GM03348 (cell line): Measurements from ENCODE around the gene CCBE1.
"Not testable (repeated sequence)": the region's sequence is repeated elsewhere in the genome, so short reads cannot be mapped to it uniquely, and the experiment has no call there.

Experiments used
- DNase-seq: peaks from one replicate; pipeline ENCODE4 v3.0.0; 2012; ENCODE audit warnings: low spot score

CCBE1 gene

DNA sequence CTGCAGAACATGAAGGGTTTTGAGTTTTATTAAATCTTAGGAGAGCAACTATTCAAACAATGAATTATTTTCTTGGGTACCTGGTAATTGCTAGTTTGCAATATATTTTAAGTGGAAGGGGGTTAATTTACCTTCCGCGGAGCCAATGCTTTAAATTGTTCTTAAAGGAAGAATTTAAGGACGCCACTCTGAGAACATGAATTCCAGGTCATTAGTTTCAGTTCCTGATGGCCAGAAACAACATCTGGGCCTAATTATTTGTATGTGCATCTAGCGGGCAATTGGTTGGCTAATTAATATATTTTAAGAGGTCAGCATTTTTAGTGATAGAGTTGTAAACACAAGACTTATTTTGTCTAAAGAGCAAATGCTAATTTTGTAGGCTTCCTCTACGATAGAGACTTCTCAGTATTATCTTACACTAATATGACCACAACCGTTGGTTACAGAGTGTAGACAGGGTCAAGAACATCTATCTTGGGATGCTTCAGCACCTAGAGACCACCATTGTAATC is 40.8 kb downstream of the CCBE1 start:
- no peak for DNase-seq

DNA sequence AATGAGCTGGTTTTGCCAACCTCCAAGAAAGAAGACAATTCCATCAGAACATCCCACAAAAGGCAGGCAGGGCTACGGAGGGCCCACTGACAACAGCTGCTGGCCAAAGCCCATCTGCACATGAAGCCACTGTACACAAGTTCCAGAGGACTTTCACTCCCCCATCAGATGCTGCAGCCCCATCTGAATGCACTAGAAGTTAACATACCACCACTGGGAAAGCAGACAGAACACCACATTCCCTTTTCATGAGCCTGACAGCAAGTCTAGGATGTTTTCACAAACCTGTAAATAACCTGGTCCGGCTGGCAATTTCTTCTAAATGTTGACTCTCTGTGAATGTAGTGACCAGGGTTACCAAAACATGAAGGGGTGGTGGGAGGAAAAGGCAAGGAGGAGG is 41.5 kb downstream of the CCBE1 start:
- DNase-seq, result no peak

DNA sequence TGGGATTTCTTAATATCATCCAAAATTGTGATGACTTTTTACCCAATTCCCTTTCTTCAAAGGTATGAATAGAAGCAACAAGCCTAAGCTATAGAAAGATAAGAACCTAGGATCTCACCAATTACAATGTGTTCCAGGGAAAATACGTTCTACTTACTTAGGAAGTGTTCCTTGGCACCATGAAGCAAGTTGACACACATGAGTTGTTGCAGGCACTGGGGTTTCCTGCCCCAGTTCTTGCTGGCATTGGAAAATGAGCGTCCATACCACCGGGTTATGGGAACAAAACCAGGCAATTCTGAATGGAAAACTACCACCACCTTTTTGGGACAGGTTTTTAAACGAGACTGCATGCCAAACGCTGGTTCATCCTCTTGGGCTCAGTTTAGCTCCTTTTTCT is 46.2 kb downstream of the CCBE1 start:
- no peak for DNase-seq

DNA sequence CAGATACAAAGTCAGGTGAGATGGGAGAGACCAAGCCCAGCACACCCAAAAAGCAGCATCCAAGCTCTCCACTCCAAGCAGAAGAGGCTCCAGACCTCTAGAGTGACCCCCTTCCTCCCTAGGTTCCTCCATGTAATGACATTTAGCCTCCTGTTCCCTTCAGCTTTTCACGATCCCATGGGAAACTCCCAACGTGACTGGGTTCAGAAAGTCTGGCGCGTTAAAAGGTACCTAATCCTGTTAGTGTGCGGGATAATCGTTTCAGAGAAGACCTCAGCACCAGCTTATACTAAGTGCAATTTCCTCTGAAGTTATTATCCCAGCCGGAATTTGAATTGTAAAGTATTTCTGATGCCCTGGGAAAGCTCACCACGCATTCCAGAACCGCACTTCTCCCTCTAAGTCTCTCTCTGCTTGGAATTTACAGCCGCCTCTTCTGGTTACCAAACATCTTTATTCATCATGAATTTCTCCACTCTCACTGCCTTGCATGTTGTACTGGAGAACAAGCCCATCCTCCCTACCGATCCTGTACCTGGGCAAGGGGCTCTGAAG is 46.9 kb downstream of the CCBE1 start:
- DNase-seq, result no peak

DNA sequence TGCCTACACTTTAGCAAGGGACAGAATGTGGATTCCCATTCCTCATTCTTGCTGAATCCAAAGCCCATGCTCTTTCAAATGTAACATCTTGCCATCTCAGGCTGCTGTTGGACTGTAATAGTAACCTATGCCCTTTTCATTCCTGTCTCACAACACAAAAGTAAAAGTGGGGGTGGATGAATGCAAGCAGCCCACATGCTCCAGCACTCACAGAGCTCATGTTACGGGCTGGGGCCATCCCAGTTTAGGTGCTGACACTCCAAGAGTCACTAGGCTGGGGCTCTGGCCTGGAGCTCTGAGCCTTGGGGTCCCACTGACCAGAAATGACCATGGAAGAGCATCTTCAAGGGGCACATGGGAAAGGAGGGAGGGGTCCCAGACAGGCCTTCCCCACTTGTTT is 47.6 kb downstream of the CCBE1 start:
- no peak for DNase-seq

DNA sequence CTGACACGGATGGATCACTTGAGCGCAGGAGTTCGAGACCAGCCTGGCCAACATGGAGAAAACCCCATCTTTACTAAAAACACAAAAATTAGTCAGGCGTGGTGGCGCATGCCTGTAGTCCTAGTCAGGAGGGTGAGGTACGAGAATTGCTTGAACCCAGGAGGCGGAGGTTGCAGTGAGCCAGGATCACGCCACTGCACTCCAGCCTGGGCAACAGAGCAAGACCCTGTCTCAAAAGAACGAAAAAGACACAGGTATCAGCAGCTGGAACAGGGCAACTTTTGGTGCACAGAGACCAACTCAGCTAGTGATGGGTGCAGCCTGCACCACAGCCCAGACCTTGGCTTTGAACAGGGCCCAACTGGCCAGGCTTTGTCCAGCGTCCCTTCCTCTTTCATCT is 48.8 kb downstream of the CCBE1 start:
- not testable (repeated sequence) for DNase-seq

DNA sequence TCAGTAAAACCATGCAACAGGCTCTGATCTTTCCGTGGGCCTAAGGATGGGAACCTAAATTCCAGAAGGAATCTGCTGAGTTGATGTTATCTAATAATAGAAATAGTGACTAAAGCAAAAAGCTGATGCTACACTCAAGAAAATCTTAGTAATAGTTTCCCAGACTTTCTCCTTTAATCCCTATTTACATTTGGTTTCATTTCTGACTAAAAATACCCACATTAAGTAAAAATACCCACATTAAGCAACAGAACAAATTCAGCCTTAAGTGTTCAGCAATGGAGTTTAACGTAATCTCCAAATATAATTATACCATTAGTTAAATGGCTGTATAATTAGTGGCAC is 50.3 kb downstream of the CCBE1 start:
- no peak for DNase-seq

DNA sequence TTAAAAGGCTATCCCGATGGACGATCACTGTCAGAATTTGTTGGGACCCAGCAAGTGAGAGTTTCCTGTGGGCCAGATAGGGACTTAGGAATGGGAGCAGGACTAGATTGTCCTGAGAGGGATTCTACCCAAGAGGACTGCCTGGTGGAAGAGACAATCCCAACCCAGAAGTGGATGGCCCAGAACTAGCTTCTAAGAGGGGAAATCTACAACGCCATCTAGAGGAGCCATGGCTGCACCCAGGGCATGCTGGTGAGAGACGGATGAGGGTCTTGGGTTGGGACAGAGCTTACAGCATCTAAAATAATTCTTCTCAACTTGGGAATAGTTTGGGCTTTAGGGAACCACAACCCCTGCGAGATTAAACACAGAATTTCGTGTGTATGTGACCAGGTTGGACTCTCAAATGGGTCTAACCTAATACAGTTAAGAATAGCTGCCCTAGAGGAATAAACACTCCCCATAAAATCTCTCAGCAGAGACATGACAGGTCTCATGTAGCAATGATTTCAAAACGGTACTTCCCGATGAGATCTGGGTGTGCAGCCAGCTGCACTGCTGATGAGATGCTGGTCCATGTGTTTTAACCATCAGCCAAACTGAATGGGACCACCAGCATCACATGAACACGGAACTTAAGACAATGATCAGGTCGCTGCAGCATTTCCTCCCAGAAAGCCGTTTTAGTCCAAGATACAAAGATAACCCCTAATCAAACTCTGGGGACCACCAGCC is 50.8 kb downstream of the CCBE1 start:
- DNase-seq, result peak; percentile 15

DNA sequence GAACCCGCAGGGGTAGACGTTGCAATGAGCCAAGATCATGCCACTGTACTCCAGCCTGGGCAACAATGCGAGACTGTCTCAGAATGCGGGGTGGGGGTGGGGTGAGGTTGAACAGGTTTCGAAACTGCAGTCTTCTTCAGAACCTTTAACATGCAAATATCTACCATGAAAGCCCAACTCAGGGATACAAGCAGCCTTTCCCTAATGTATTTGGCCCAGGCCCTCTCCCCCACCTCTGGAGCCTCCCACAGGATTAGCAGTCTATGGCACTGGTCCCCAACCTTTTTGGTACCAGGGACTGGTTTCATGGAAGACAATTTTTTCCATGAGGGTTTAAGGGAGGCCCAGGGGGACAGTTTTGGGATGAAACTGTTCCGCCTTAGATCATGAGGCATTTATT is 53.5 kb downstream of the CCBE1 start:
- no peak for DNase-seq

DNA sequence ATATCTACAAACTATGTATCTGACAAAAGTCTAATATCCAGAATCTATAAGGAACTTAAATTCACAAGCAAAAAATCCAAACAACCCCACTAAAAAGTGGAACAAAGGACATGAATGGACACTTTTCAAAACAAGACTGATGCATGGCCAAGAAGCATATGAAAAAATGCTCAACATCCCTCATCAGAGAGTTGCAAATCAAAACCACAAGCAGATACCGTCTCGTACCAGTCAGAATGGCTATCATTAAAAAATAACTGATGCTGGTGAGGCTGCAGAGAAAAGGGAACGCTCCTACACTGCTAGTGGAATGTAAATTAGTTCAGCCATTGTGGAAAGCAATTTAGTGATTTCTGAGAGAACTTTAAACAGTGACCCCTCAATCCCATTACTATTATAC is 56.5 kb downstream of the CCBE1 start:
- no peak for DNase-seq

DNA sequence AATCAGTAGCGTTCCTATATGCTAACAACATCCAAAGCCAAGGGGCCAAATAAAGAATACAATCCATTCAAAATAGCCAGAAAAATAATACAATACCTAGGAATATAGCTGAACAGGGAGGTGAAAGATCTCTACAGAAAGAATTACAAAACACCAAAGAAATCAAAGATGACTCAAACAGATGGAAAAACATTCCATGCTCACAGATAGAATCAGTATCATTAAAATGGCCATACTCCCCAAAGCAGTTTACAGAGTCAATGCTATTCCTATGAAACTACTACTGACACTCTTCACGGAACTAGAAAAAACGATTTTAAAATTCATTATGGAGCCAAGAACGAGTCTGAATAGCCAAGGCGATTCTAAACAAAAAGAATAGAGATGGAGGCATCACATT is 57.4 kb downstream of the CCBE1 start:
- no peak for DNase-seq

DNA sequence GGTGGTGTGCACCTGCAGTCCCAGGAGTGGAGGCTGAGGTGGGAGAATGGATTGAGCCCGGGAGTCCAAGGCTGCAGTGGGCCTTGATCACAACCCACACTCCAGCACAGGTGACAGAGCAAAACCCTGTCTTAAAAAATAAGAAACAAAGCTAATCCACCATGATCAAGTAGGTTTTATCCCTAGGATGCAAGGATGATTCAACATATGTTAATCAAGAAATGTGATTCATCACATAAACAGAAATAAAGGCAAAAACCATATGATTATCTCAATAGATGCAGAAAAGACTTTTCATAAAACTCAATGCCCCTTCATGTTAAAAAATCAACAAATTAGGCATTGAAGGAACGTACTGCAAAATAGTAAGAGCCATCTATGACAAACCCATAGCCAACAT is 58.1 kb downstream of the CCBE1 start:
- no peak for DNase-seq

DNA sequence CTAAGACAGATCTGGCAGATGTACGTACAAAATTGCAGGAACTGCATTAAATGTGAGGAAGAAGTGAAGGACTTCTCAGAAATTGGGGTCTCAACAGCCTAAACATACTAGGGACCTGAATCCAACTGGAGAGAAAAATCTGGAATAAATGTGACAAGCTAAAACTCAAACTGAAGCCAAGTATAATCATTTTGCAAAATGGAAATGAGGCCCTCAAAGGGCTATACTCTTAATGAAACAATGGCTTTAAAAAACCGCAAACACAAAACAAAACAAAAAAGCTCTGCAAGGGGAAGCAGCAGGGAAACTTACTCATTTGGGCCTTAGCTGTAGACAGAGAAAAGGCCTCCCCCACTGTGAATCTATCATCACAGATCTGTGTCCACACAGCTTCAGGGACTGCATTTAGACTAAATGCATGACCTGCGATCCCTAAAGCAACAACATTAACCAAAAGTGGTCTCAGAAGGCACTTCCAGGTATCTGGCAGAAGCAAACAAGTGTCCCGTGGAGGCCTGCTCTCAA is 63.2 kb downstream of the CCBE1 start:
- peak; percentile 35 for DNase-seq

DNA sequence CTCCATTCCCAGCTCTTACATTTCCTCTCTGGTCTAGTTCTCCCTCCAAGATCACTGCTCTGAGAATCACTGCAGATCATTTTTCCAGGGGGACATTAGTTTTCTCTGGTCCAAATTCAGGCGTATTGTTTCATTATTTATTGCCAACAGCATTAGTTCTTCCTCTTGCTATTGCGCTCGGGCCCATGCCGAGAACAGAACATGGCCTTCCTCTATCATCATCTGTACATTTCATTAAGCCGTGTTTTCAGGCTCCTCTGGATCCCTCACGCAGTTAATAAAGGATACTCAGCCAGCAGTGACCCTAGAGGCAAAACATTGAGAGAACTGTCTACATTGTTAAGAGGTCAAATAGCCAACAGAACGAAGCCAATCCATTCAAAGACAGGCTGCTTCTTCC is 63.9 kb downstream of the CCBE1 start:
- no peak for DNase-seq

DNA sequence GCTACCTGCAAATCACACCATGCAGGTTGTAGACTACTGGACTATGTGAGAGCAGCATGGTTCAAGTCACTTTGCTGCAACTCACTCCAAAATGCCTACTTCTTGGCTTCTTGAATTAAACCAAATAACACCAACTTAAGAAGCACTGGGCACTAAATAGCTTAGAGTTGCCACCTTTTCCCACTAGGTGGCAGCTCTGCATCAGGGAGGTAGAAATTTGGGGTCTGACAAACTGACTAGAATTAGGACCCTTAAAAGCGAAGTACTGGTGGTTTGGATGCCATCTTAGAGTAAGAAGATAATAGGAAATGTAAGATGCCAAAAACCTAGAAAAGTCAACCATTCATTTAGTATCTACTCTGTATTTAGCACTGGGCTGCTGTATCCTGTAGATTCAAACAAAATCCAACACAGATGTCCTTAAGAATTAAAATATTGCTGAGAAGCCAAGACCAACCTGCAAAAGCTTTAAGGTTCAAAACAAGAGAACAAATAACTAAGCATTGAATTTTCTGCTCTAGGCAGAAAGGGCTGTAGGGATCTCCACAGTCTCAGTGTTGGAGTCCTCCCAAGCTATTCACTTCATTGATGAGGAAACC is 65.5 kb downstream of the CCBE1 start:
- DNase-seq, result peak; percentile 50

DNA sequence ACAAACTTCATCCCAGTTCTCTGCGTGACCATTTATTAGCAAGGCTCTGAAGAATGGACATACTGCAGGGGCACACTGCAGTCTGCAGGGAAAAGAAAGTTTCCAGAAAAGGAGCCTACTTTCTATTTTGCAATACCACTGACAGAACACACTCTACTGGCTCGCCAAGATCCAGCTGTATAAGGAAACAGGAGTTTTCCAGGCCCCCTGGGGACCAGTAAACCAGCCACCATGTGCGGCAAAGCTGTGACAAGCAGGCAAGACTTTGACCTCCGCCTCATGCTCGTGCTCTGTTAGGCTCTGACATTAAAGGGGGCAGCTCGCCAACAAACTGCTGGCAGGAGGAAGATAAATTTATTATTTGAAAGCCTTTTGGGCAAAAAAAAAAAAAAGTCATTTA is 67.3 kb downstream of the CCBE1 start:
- DNase-seq, result peak; percentile 51

DNA sequence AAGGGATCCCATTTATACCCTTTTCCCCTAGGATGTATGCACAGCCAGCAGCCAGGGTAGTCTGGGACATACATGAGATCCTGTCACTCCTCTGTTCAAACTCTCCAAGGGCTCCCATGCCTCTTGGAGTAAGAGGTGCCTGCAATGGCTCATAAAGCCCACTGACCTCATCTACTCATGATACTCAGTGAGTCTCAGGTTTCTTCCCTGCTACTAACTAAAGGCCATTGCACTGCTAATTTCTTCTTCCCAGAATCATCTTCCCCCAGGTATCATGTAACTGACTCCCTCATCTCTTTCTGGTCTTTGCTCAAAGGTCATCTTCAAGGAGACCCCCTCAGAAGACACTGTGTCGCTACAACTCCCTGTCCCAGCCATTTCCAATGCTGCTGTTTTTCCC is 68.2 kb downstream of the CCBE1 start:
- no peak for DNase-seq

DNA sequence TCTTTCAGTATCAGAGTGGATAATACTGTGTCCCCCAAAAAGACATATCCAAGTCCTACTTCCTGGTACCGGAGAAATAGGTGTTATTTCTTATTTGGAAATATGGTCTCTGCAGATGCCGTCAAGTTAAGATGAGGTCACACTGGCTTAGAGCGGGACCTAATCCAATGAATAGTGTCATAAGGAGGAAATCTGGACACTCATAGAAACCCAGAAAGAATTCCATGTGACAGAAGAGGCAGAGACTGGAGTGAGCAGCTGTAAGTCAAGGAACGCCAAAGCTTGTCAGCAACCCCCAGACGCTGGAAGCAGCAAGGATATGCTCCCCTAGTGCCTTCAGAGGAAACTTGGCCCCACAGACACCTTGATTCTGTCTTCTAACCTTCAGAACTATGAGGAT is 69.8 kb downstream of the CCBE1 start:
- DNase-seq, result no peak

DNA sequence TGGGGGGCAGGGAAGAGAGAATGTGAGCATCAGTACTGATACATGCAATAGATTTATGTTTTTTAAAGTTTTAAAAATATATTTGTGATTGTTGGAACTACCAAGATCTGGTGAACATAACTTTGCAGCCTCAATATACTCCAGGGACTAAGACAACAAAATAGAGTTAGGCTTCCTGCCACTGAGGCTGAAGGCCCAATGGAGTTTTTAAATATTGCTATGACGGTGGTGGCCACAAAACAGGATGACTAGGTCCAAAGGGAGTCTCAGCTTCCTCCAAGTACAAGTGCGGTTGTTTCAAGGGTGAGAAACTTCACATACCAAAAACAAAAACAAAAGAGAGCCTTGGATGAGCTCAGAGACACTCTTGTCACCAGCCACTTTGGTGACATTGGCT is 72.9 kb downstream of the CCBE1 start:
- DNase-seq, result peak; percentile 32

DNA sequence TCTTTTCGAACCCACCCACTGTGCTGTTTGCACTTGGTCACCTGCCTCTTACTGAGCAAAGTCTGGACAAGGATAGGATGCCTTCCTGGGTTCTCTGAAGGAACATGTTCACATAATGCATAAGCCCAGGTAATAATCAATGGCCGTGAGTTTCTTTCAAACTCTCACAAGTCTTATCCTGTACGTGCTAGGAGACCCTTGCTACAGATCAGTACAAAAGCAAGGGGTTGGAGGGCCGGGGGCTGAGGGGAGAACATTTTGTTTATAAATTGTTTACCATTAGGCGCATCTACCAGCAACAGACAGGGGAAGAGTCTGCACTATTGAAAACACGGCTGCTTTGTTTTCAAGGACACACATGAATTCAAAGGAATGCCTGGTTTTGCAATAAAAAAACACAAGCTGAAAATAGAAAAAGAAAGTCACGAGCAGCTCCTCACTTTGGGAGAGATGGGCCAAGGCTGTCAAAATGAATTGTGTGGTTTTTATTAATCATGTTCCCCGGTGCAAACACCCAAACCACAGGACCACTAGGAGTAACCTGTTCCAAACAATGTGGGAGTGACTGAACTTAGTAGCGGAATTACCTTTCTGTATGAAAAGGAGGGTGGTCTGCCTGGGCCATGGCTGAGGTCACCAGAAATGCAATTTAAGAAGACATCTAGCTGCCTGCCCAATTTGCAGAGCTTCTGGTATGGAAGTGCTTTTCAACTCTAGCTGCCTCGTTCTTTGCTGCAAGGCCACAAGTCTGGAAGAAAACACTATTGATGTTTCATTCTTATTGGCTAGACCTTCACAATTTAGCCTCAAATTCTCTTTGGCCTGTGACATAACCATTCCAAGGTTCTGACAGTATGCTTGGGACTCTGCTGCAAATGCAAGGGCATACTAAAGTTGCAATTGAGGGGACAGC is 73.5 kb downstream of the CCBE1 start:
- DNase-seq, result peak; percentile 72

DNA sequence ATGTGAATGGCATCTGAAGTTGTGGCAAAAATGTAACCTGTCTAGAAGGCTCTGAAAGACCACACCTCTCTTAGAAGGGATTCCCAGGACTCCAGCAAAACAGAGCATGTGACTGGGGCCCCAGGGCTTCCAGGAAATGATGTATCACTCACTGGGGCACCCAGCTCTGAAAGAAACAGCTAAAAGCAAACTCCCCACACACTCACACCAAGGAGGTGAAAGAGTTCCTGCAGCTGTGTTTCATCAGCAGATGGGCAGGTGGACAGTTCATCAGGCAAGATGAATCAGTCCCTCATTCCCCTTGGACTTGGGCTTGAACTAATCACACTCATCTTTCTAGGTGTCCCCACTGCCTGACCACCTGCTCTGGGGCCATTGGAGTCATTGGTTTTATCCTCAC is 76.2 kb downstream of the CCBE1 start:
- DNase-seq, result no peak

DNA sequence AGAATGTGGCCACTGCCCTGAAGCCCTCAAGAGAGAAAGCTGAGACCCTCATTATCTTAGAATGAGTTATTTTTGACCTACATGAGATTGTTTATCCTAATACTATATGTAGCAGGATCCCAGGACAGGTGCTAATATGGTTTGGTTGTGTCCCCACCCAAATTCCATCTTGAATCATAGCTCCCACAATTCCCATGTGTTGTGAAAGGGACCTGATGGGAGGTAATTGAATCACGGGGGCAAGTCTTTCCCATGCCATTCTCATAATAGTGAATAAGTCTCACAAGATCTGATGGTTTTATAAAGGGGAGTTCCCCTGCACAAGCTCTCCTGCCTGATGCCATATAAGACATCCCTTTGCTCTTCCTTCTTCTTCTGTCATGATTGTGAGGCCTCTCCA is 76.8 kb downstream of the CCBE1 start:
- DNase-seq, result no peak
